SU-DHL-6 (cell line): ENCODE results near the gene BORCS8.
A peak's percentile ranks its signal among the peaks of the same experiment; 100 is the strongest.

Source experiments
- H2AFZ ChIP-seq: fragments of 200-600 bp; sonication (generic); 2 replicates; pipeline ENCODE4 v1.6.1; 2014; ENCODE audit warnings: low read depth, mild to moderate bottlenecking, moderate library complexity, mixed read lengths, antibody characterized with exemption, low read length; ENCODE audit not compliant: severe bottlenecking
- H3F3A ChIP-seq: fragments of 200-600 bp; shearing (Covaris generic); 2 replicates; pipeline ENCODE4 v1.6.0; 2016; ENCODE audit warnings: antibody characterized with exemption, mild to moderate bottlenecking; ENCODE audit not compliant: insufficient read depth
- H3K27ac ChIP-seq: fragments of 200-600 bp; sonication (generic); 2 replicates; pipeline ENCODE4 v1.5.1; 2016; ENCODE audit warnings: low read depth, mild to moderate bottlenecking, low read length, moderate library complexity, mixed read lengths
- H3K27me3 ChIP-seq: fragments of 200-600 bp; sonication (generic), shearing (Covaris generic); 2 replicates; pipeline ENCODE4 v1.6.0; 2014; ENCODE audit warnings: mild to moderate bottlenecking, low read length
- H3K36me3 ChIP-seq: fragments of 200-600 bp; sonication (generic); 2 replicates; pipeline ENCODE4 v1.6.1; 2014; ENCODE audit warnings: mild to moderate bottlenecking, low read length, mixed read lengths
- H3K4me2 ChIP-seq: fragments of 300-600, 200-600 bp; shearing (Covaris generic), sonication (generic); 2 replicates; pipeline ENCODE4 v1.6.0; 2014; ENCODE audit warnings: low read length, low read depth, mild to moderate bottlenecking; ENCODE audit not compliant: poor library complexity, severe bottlenecking
- H3K4me3 ChIP-seq: fragments of 200-600 bp; sonication (generic); 2 replicates; pipeline ENCODE4 v1.5.1; 2014; ENCODE audit warnings: antibody characterized with exemption, low read length, mild to moderate bottlenecking, mixed read lengths; ENCODE audit not compliant: insufficient read depth, poor library complexity, severe bottlenecking
- H3K79me2 ChIP-seq: fragments of 200-600 bp; sonication (generic); 2 replicates; pipeline ENCODE4 v1.6.1; 2014; ENCODE audit warnings: mild to moderate bottlenecking, low read length, moderate library complexity; ENCODE audit not compliant: insufficient read depth
- H3K9ac ChIP-seq: fragments of 200-600 bp; sonication (generic); 2 replicates; pipeline ENCODE4 v1.7.0; 2014; ENCODE audit warnings: mild to moderate bottlenecking, low read length
- H3K9me2 ChIP-seq: fragments of 200-600 bp; sonication (generic); replicated peaks from 2 replicates; pipeline ENCODE4 v1.6.1; 2014; ENCODE audit warnings: low read length; ENCODE audit not compliant: insufficient read depth
- H3K9me3 ChIP-seq: fragments of 200-600 bp; sonication (generic); 2 replicates; pipeline ENCODE4 v1.6.1; 2014; ENCODE audit warnings: low read length, mixed read lengths; ENCODE audit not compliant: insufficient read depth
- H4K20me1 ChIP-seq: fragments of 200-600 bp; sonication (generic); 2 replicates; pipeline ENCODE4 v1.6.1; 2014; ENCODE audit warnings: low read depth, mild to moderate bottlenecking, antibody characterized with exemption, low read length, moderate library complexity, mixed read lengths
- EZH2phosphoT487 ChIP-seq: fragments of 200-600 bp; sonication (generic), shearing (Covaris generic); conservative IDR thresholded peaks from 2 replicates; pipeline ENCODE4 v1.6.1; 2018; ENCODE audit warnings: mild to moderate bottlenecking, antibody characterized with exemption, low read length, moderate library complexity, mixed read lengths
- TF ChIP-seq, protein P1 (sequence below): fragments of 200-600 bp; sonication (generic); IDR thresholded peaks from one replicate; pipeline ENCODE4 v1.5.1; 2017; ENCODE audit warnings: antibody characterized with exemption, mild to moderate bottlenecking, low read length, moderate library complexity; ENCODE audit not compliant: insufficient read depth, poor library complexity, severe bottlenecking

The BORCS8 gene

DNA sequence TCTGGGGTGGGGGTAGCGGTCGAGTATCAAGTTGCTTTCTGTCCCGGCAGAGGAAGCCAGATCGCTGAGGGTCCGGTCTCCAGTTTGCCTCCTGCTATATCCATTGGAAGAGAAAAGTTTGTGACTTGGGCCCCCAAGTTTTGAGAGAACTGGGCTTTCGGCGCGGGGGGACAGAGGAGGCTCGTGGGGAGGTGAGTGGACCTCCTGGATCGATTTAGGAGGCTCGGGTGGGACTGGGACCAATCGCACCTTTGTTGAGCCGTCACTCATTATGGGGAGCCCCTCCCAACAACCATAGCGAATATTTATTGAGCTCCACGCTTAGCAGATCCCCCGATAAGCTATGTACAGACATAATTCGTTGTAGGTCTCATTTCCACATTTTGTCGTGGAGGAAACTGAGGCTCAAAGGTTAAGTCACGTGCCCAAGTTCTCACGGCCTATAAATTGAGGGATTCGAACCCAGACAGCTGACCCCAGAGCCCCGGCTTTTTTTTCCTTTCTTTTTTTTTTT lies 1.0 kb upstream of the BORCS8 start:
- Histone ChIP-seq H3K27ac (peak overlapping the region; percentile 66), H3K79me2 (peaks cover 40% of the 10 kb centered on the region), H2AFZ (peak overlapping the region; percentile 84), H3K4me3 (peak overlapping the region; percentile 100), H4K20me1 (no peaks in the 10 kb centered on the region), H3F3A (peaks cover 3% of the 10 kb centered on the region; the same call in 1 of the 2 replicates), H3K4me2 (peak overlapping the region; percentile 72), H3K36me3 (no peaks in the 10 kb centered on the region), H3K9ac (peak overlapping the region; percentile 90), H3K9me3 (no peaks in the 10 kb centered on the region), H3K9me2 (no peaks in the 10 kb centered on the region), H3K27me3 (no peaks in the 10 kb centered on the region)
- TF ChIP-seq, protein P1, sequence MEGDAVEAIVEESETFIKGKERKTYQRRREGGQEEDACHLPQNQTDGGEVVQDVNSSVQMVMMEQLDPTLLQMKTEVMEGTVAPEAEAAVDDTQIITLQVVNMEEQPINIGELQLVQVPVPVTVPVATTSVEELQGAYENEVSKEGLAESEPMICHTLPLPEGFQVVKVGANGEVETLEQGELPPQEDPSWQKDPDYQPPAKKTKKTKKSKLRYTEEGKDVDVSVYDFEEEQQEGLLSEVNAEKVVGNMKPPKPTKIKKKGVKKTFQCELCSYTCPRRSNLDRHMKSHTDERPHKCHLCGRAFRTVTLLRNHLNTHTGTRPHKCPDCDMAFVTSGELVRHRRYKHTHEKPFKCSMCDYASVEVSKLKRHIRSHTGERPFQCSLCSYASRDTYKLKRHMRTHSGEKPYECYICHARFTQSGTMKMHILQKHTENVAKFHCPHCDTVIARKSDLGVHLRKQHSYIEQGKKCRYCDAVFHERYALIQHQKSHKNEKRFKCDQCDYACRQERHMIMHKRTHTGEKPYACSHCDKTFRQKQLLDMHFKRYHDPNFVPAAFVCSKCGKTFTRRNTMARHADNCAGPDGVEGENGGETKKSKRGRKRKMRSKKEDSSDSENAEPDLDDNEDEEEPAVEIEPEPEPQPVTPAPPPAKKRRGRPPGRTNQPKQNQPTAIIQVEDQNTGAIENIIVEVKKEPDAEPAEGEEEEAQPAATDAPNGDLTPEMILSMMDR = no peak
- no peak for TF ChIP-seq EZH2phosphoT487

DNA sequence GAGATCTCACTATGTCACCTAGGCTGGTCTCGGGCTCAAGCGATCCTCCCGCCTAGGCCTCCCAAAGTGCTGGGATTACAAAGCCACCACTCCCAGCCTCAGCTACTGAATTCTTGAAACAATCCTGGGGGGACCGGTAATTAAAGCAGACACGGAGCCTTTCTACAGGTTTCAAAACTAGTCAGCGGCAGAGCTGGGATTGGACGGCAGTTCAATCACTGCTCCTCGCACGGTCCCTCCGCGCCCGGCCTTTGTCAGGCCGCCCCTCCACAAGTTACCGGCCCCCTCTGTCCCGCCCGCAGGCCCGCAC lies 229 bp downstream of the BORCS8 start:
- Histone ChIP-seq H2AFZ (peak overlapping the region; percentile 74), H3K4me2 (peak overlapping the region; percentile 87), H3K9me3 (no peaks in the 10 kb centered on the region), H3F3A (peaks cover 3% of the 10 kb centered on the region; the same call in 1 of the 2 replicates), H3K4me3 (peak overlapping the region; percentile 91), H3K36me3 (no peaks in the 10 kb centered on the region), H3K79me2 (peaks cover 40% of the 10 kb centered on the region), H3K27me3 (no peaks in the 10 kb centered on the region), H3K27ac (peak overlapping the region; percentile 94), H4K20me1 (no peaks in the 10 kb centered on the region), H3K9me2 (no peaks in the 10 kb centered on the region), H3K9ac (peak overlapping the region; percentile 93)
- TF ChIP-seq EZH2phosphoT487 = no peak
- TF ChIP-seq, protein P1 = no peak

GRCh38 chr19:19186742-19187141 lies 5.2 kb downstream of the BORCS8 start:
- Histone ChIP-seq H3K9me3 (no peaks in the 10 kb centered on the region), H4K20me1 (no peaks in the 10 kb centered on the region), H3K4me3 (no peak overlapping the region), H3K27ac (no peak overlapping the region), H2AFZ (no peak overlapping the region), H3K36me3 (no peaks in the 10 kb centered on the region), H3F3A (no peaks in the 10 kb centered on the region), H3K4me2 (no peak overlapping the region), H3K79me2 (peaks cover 25% of the 10 kb centered on the region), H3K27me3 (no peaks in the 10 kb centered on the region), H3K9ac (no peak overlapping the region), H3K9me2 (no peaks in the 10 kb centered on the region)
- no peak for TF ChIP-seq EZH2phosphoT487
- TF ChIP-seq, protein P1 = no peak
